Activated naive CD4-positive, alpha-beta T cell treated with anti-CD3 and anti-CD28 coated beads, Interleukin-2, amount 50 U/mL, for 24 hours (primary cell): ENCODE data around the gene B4GAT1.
"Not testable (repeated sequence)": the region's sequence is repeated elsewhere in the genome, so short reads cannot be mapped to it uniquely, and the experiment has no call there.

ENCODE experiments used
- H3K27ac Mint-ChIP-seq: one replicate; pipeline ENCODE4 v1.8.0; 2021; ENCODE audit warnings: mild to moderate bottlenecking, mixed read lengths
- H3K27me3 Mint-ChIP-seq: one replicate; pipeline ENCODE4 v1.8.0; 2021; ENCODE audit warnings: mixed read lengths
- H3K36me3 Mint-ChIP-seq: one replicate; pipeline ENCODE4 v1.8.0; 2021; ENCODE audit warnings: mixed read lengths
- H3K4me1 Mint-ChIP-seq: one replicate; pipeline ENCODE4 v1.8.0; 2021; ENCODE audit warnings: mixed read lengths
- H3K4me3 Mint-ChIP-seq: one replicate; pipeline ENCODE4 v1.8.0; 2021; ENCODE audit warnings: mild to moderate bottlenecking, mixed read lengths
- H3K9me3 Mint-ChIP-seq: one replicate; pipeline ENCODE4 v1.8.0; 2021; ENCODE audit warnings: mixed read lengths

Gene B4GAT1

GRCh38 chr11:66322732-66323427, 24.5 kb downstream of the B4GAT1 start:
- Mint-ChIP-seq H3K4me3 (no peak overlapping the region), H3K4me1 (peaks cover 74% of the 10 kb centered on the region), H3K36me3 (no peaks in the 10 kb centered on the region), H3K9me3 (no peaks in the 10 kb centered on the region), H3K27ac (peak overlapping the region; percentile 81), H3K27me3 (no peaks in the 10 kb centered on the region)

GRCh38 chr11:66321606-66322005, 25.8 kb downstream of the B4GAT1 start:
- Mint-ChIP-seq H3K4me3 (no peak overlapping the region), H3K36me3 (no peaks in the 10 kb centered on the region), H3K27ac (no peak overlapping the region), H3K9me3 (no peaks in the 10 kb centered on the region), H3K4me1 (peaks cover 71% of the 10 kb centered on the region), H3K27me3 (no peaks in the 10 kb centered on the region)

- H3K36me3 Mint-ChIP-seq, H3K9me3 Mint-ChIP-seq, H3K4me3 Mint-ChIP-seq, H3K27ac Mint-ChIP-seq, H3K27me3 Mint-ChIP-seq: not testable (repeated sequence)
- H3K4me1 Mint-ChIP-seq = peaks cover 71% of the 10 kb centered on the region
Observed at GRCh38 chr11:66320748-66321147, 26.7 kb downstream of the B4GAT1 start.

GRCh38 chr11:66320289-66320688, 27.1 kb downstream of the B4GAT1 start:
- not testable (repeated sequence) for H3K27me3 Mint-ChIP-seq, H3K9me3 Mint-ChIP-seq, H3K4me3 Mint-ChIP-seq, H3K36me3 Mint-ChIP-seq
- Mint-ChIP-seq H3K4me1 (peaks cover 72% of the 10 kb centered on the region), H3K27ac (peak overlapping the region; percentile 86)

GRCh38 chr11:66318600-66318970, 28.8 kb downstream of the B4GAT1 start:
- Mint-ChIP-seq H3K27me3 (no peaks in the 10 kb centered on the region), H3K9me3 (no peaks in the 10 kb centered on the region), H3K4me3 (peak overlapping the region; percentile 44), H3K4me1 (peaks cover 78% of the 10 kb centered on the region), H3K36me3 (no peaks in the 10 kb centered on the region), H3K27ac (peak overlapping the region; percentile 81)

- H3K9me3 Mint-ChIP-seq = no peaks in the 10 kb centered on the region
- H3K4me1 Mint-ChIP-seq = peaks cover 72% of the 10 kb centered on the region
- peak overlapping the region; percentile 82 for H3K27ac Mint-ChIP-seq
- peak overlapping the region; percentile 44 for H3K4me3 Mint-ChIP-seq
- no peaks in the 10 kb centered on the region for H3K27me3 Mint-ChIP-seq
- H3K36me3 Mint-ChIP-seq = no peaks in the 10 kb centered on the region
Observed at GRCh38 chr11:66317723-66318599, 29.5 kb downstream of the B4GAT1 start.

- Mint-ChIP-seq H3K27me3 (no peaks in the 10 kb centered on the region), H3K4me3 (peak overlapping the region; percentile 39), H3K4me1 (peaks cover 68% of the 10 kb centered on the region), H3K9me3 (no peaks in the 10 kb centered on the region), H3K36me3 (no peaks in the 10 kb centered on the region), H3K27ac (peak overlapping the region; percentile 82)
Observed at GRCh38 chr11:66317322-66317722, 30.1 kb downstream of the B4GAT1 start.

- Mint-ChIP-seq H3K4me3 (peak within 1 kb of the TSS; percentile 44), H3K36me3 (no peaks in the 10 kb centered on the region), H3K27me3 (no peaks in the 10 kb centered on the region), H3K27ac (peak within 1 kb of the TSS; percentile 82), H3K9me3 (no peaks in the 10 kb centered on the region), H3K4me1 (peaks cover 66% of the 10 kb centered on the region)
Observed at GRCh38 chr11:66316849-66317251, 30.6 kb downstream of the B4GAT1 start, which contains the start of gene CD248. Gene CD248 (minus strand): TSS chr11:66317044. CDS start chr11:66317027, 17 bp downstream.

- Mint-ChIP-seq H3K9me3 (no peaks in the 10 kb centered on the region), H3K4me3 (no peak overlapping the region), H3K4me1 (peaks cover 68% of the 10 kb centered on the region), H3K27ac (peak overlapping the region; percentile 47), H3K27me3 (no peaks in the 10 kb centered on the region), H3K36me3 (no peaks in the 10 kb centered on the region)
Observed at GRCh38 chr11:66315921-66316811, 31.3 kb downstream of the B4GAT1 start.

- H3K9me3 Mint-ChIP-seq = no peaks in the 10 kb centered on the region
- peak overlapping the region; percentile 90 for H3K27ac Mint-ChIP-seq
- no peaks in the 10 kb centered on the region for H3K27me3 Mint-ChIP-seq
- H3K4me3 Mint-ChIP-seq = no peak overlapping the region
- H3K36me3 Mint-ChIP-seq = no peaks in the 10 kb centered on the region
- peaks cover 68% of the 10 kb centered on the region for H3K4me1 Mint-ChIP-seq
Observed at GRCh38 chr11:66315498-66315885, 31.9 kb downstream of the B4GAT1 start.

GRCh38 chr11:66314561-66315497, 32.6 kb downstream of the B4GAT1 start:
- Mint-ChIP-seq H3K27ac (peak overlapping the region; percentile 91), H3K27me3 (no peaks in the 10 kb centered on the region), H3K4me1 (peaks cover 62% of the 10 kb centered on the region), H3K9me3 (no peaks in the 10 kb centered on the region), H3K4me3 (peak overlapping the region; percentile 74), H3K36me3 (no peaks in the 10 kb centered on the region)

GRCh38 chr11:66314186-66314501, 33.3 kb downstream of the B4GAT1 start:
- no peaks in the 10 kb centered on the region for H3K9me3 Mint-ChIP-seq
- H3K4me1 Mint-ChIP-seq = peaks cover 55% of the 10 kb centered on the region
- peak overlapping the region; percentile 74 for H3K4me3 Mint-ChIP-seq
- H3K27ac Mint-ChIP-seq = peak overlapping the region; percentile 91
- no peaks in the 10 kb centered on the region for H3K36me3 Mint-ChIP-seq
- no peaks in the 10 kb centered on the region for H3K27me3 Mint-ChIP-seq

- Mint-ChIP-seq H3K27me3 (no peaks in the 10 kb centered on the region), H3K4me1 (peaks cover 49% of the 10 kb centered on the region), H3K27ac (peak overlapping the region; percentile 91), H3K36me3 (no peaks in the 10 kb centered on the region), H3K9me3 (no peaks in the 10 kb centered on the region), H3K4me3 (peak overlapping the region; percentile 91)
Observed at GRCh38 chr11:66313321-66314185, 33.9 kb downstream of the B4GAT1 start.
